ENCODE measurements around the gene NRGN.

NRGN gene

DNA sequence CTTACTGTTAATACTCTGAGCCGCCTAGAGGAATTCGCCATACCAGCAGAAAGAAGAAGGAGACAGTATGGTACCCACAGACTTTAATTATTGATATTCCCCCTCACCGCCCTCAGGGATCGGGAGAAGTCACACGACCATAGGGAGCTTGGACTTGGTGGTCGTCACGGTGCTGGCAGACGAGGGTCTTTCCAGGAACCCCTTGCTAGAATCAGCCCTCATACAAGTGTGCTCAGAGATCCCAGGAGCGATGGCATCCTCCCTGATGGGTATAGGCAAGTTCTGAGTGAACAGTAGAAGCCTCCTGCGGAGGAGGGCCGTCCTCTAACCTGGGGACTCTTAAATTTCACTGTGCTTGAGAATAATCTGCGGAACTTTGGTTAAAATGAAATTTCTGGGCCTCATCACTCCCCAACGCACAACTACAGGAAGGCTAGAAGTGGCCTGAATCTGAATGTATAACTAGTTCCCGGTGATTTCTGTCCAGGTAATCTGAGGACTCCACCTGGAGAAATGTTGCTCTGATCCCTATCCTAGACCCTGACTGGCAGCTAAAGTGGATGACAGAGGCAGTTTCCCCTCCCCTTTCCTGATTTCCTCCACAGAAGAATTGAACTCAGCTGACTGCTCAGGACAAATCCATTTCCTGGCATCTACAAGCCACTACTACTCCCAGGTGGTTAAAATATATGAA is 7.8 kb downstream of the NRGN start:
- H3K4me3 ChIP-seq (ENCODE audit: low read depth, low read length): no peak overlapping the region; the same call in 1 of the 2 replicates
- TF ChIP-seq, protein P1, sequence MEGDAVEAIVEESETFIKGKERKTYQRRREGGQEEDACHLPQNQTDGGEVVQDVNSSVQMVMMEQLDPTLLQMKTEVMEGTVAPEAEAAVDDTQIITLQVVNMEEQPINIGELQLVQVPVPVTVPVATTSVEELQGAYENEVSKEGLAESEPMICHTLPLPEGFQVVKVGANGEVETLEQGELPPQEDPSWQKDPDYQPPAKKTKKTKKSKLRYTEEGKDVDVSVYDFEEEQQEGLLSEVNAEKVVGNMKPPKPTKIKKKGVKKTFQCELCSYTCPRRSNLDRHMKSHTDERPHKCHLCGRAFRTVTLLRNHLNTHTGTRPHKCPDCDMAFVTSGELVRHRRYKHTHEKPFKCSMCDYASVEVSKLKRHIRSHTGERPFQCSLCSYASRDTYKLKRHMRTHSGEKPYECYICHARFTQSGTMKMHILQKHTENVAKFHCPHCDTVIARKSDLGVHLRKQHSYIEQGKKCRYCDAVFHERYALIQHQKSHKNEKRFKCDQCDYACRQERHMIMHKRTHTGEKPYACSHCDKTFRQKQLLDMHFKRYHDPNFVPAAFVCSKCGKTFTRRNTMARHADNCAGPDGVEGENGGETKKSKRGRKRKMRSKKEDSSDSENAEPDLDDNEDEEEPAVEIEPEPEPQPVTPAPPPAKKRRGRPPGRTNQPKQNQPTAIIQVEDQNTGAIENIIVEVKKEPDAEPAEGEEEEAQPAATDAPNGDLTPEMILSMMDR (IDR thresholded peaks at IDR 0.05; ENCODE audit: low read depth, low read length): no peak

DNA sequence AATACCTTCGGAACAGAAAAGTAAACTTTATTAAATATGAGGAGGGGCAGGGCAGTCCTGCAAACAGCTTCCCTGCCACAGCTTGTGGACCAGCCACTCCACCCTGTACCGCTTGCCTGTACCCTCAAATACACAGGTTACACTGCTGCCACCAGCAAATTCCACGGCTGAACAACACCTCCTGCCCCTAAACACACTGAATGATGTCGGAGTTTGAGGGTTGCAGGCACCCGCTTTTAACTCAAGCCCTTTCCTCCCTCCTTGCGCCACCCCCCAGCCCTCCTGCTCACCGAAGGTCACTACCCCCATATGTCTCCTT is 8.3 kb downstream of the NRGN start:
- no peak overlapping the region for H3K4me3 ChIP-seq (ENCODE audit: low read depth, low read length)
- TF ChIP-seq, protein P1 (IDR thresholded peaks at IDR 0.05; ENCODE audit: low read depth, low read length): no peak

DNA sequence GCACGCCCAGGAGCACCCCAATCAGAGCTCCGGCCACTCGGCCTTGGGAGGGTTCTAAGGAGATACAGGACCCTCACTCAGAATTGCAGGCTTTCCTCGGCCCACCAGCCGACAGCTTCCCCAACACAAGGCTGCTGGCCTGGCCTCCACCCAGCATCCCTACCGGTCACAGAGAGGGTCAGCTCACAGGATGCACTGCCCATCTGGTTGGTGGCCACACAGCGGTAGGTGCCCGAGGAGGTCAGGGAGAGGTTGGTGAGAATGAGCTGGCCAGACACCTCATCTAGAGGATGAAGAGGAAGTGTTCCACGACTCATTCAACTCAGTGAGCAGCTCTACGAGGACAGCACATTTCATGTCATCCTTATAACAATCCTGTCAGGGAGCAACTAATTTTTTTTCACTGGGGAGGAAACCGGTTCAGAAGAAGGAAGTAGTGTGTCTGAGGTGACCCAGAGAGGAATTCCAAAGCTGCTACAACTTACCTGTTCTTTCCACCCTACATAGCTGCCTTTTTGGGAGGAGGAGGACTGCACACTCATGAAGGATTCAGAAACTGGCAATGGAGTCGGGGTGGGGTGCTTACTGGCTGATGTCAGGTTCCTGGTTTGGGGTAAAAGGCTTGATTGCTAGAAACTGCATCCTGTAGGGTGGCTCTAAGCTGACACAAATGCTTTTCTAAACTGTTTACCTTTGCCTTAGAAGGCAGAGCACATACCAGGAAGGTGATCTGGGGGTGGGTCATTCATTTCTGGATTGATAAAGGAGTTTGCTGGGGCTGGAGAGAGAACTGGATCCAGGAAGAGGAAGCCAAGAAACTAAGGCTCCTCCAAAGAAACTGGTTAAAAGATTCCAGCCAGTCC is 9.0 kb downstream of the NRGN start:
- TF ChIP-seq, protein P1 (IDR thresholded peaks at IDR 0.05; ENCODE audit: low read depth, low read length): no peak
- H3K4me3 ChIP-seq (ENCODE audit: low read depth, low read length): no peak overlapping the region

DNA sequence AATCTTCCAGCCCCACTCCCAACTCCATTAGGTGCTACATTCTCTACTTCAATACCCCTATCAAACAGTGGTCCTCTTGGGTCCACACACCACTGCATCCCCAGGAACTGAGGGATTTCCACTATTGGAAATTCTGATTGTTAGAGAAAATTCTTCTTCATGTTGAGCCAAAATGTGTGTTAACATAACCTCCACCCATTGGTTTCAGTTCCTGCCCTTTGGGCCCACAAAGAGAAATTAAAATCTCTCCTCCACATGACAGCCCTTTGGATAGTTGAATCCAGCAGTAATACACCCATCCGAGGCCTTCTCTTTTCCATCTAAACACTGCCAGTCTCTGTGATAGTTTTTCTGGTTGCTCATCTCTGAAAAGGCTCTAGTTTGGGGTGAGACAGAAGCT is 10.2 kb downstream of the NRGN start:
- TF ChIP-seq, protein P1 (IDR thresholded peaks at IDR 0.05; ENCODE audit: low read depth, low read length): no peak

DNA sequence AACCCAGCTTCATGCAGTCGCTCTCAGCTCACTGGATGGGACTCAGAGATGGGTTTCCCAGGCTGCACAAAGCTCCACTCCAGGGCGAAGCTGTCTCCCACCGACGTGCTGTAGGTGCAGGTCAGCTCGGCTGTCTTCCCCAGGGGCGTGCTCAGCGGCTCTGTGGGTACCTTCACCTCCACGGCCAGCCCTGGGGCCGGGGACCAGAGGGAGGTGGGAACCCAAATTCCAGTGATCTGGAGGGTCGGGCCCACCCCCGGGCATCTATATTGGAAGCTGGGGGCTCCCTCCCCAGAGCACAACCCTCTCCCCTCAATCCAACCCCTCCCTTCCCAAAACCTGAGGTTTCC is 11.6 kb downstream of the NRGN start:
- TF ChIP-seq, protein P1 (IDR thresholded peaks at IDR 0.05; ENCODE audit: low read depth, low read length): no peak
- no peak overlapping the region for H3K4me3 ChIP-seq (ENCODE audit: low read depth, low read length)

More for the DNA sequence above, 10.2 kb downstream of the NRGN start:
- no peak overlapping the region for H3K4me3 ChIP-seq (ENCODE audit: low read depth, low read length)

DNA sequence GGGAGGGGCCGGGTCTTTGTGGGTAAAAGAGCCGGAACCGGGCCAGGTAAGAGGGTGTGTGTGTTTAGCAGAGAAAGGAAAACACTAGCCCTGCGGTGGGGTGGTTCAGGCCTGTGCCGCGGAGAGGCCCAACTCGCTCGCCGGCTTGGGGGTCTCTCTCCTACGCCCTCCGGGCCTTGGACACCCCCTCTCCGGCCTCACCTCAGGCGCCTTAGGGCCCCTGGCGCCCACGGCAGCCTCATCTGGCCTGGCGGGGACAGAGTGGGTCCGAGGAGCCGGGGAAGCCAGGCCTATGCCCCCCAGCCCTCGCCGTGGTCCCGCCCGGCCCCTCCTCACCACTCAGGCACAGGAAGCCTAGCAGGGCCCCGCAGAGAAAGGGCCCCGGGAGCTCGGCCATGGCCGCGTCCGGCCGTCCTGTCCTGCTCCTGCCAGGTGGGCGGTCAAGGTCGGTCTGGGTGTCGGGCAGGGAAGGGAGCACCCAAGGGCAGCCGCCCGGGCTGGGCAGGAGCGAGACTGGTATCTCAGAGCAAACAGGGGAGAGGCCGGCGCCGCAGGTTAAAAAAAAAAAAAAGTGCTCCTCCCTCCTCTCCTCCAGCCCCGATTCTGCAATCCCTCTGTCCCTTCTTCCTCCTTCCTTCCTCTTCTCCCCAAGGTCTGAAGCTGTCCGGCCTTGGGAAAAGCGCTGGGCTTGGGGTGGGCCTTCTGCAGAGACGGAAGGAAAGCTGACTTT is 12.2 kb downstream of the NRGN start, which contains the start of gene VSIG2:
VSIG2 (minus strand) TSS at position 515 of the 730 bp plus-strand sequence; CDS start at position 397, 118 bp downstream.
- TF ChIP-seq, protein P1 (IDR thresholded peaks at IDR 0.05; ENCODE audit: low read depth, low read length): no peak
- no peak within 1 kb of the TSS for H3K4me3 ChIP-seq (ENCODE audit: low read depth, low read length)
